KMS-11 (cell line): ENCODE measurements around the gene SHTN1.

Experiments
- H2AFZ ChIP-seq: fragments of 200-600 bp; sonication (generic); 2 replicates; pipeline ENCODE4 v1.6.1; 2016; ENCODE audit warnings: antibody characterized with exemption, mixed run types, low read depth
- H3K27ac ChIP-seq: fragments of 200-600 bp; sonication (generic); 2 replicates; pipeline ENCODE4 v1.6.1; 2016; ENCODE audit warnings: mild to moderate bottlenecking, mixed run types
- H3K27me3 ChIP-seq: fragments of 200-600 bp; sonication (generic); 2 replicates; pipeline ENCODE4 v1.6.1; 2017; ENCODE audit warnings: mild to moderate bottlenecking, low read depth, mixed run types, moderate library complexity; ENCODE audit not compliant: insufficient read depth
- H3K36me3 ChIP-seq: fragments of 200-600 bp; sonication (generic); 2 replicates; pipeline ENCODE4 v1.6.1; 2017; ENCODE audit warnings: mild to moderate bottlenecking, mixed run types; ENCODE audit not compliant: insufficient read depth
- H3K4me1 ChIP-seq: fragments of 200-600 bp; sonication (generic); 2 replicates; pipeline ENCODE4 v1.6.1; 2016; ENCODE audit warnings: mild to moderate bottlenecking, low read depth, mixed run types; ENCODE audit not compliant: poor library complexity, severe bottlenecking
- H3K4me2 ChIP-seq: fragments of 200-600 bp; sonication (generic); 2 replicates; pipeline ENCODE4 v1.7.0; 2016; ENCODE audit warnings: mild to moderate bottlenecking, mixed run types
- H3K4me3 ChIP-seq: fragments of 200-600 bp; sonication (generic); IDR thresholded peaks from 2 replicates; pipeline ENCODE4 v1.6.1; 2017; ENCODE audit warnings: low read depth, low read length, mixed read lengths; ENCODE audit not compliant: insufficient read depth
- H3K79me2 ChIP-seq: fragments of 200-600 bp; sonication (generic); 2 replicates; pipeline ENCODE4 v1.6.1; 2016; ENCODE audit warnings: low read depth, mixed run types; ENCODE audit not compliant: insufficient read depth
- H3K9ac ChIP-seq: fragments of 200-600 bp; sonication (generic); 2 replicates; pipeline ENCODE4 v1.6.1; 2016; ENCODE audit warnings: mild to moderate bottlenecking, mixed run types
- H4K20me1 ChIP-seq: fragments of 200-600 bp; sonication (generic); 2 replicates; pipeline ENCODE4 v1.6.1; 2016; ENCODE audit warnings: mild to moderate bottlenecking, mixed run types; ENCODE audit not compliant: insufficient read depth
- CTCF ChIP-seq: fragments of 200-600 bp; sonication (generic); conservative IDR thresholded peaks from 2 replicates; pipeline ENCODE4 v1.6.1; 2017; ENCODE audit warnings: low read depth, mild to moderate bottlenecking, antibody characterized with exemption, low read length, moderate library complexity, mixed read lengths

Gene SHTN1

GRCh38 chr10:116848032-116848943 lies 156.7 kb downstream of the SHTN1 start:
- Histone ChIP-seq H3K27me3 (no peaks in the 10 kb centered on the region), H3K36me3 (no peaks in the 10 kb centered on the region), H3K79me2 (no peaks in the 10 kb centered on the region), H4K20me1 (no peaks in the 10 kb centered on the region), H2AFZ (no peak overlapping the region), H3K4me2 (no peak overlapping the region), H3K27ac (no peak overlapping the region), H3K9ac (no peak overlapping the region), H3K4me1 (no peaks in the 10 kb centered on the region), H3K4me3 (no peak overlapping the region)
- TF ChIP-seq CTCF = no peak

- Histone ChIP-seq H3K4me2 (no peak overlapping the region), H3K79me2 (no peaks in the 10 kb centered on the region), H3K27ac (no peak overlapping the region)
These were observed 159.2 kb downstream of the SHTN1 start for GRCh38 chr10:116845823-116846222.

GRCh38 chr10:116840389-116841075 lies 164.5 kb downstream of the SHTN1 start:
- H4K20me1 ChIP-seq = no peaks in the 10 kb centered on the region
- H3K79me2 ChIP-seq = no peaks in the 10 kb centered on the region
- no peak overlapping the region for H2AFZ ChIP-seq

More at GRCh38 chr10:116845823-116846222, 159.2 kb downstream of the SHTN1 start:
- TF ChIP-seq CTCF = no peak
- Histone ChIP-seq H3K36me3 (no peaks in the 10 kb centered on the region), H2AFZ (no peak overlapping the region), H3K4me1 (no peaks in the 10 kb centered on the region), H3K4me3 (no peak overlapping the region), H4K20me1 (no peaks in the 10 kb centered on the region), H3K27me3 (no peaks in the 10 kb centered on the region), H3K9ac (no peak overlapping the region)

DNA sequence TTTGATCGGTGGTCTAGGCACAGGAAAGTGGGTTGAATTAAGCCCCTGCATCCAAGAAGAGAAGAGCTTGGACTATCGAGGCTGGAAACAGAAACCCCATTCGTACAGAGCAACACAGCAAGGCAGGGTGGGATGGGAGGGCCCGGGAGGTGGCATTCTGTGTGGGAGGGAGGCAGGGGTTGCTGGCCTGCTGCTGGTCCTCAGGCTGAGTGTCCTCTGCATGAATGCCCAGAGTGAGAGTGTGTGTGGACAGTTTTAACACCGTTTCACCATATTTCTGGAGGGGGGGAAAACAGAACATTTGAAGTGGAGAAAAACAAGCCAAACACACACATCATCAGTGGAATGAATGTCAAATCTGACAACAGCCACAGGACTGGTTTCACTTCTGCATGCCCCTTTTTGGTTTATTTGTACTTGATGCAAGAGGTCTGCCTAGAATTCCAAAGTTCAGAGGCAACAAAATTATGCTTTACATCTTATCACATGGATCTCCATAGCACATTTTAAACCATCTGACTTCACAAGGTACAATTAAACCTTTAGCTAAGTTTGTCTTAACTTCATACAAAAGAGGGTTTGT lies 166.8 kb downstream of the SHTN1 start:
- H3K4me1 ChIP-seq = no peaks in the 10 kb centered on the region
- no peaks in the 10 kb centered on the region for H3K79me2 ChIP-seq
- TF ChIP-seq CTCF = no peak
- H4K20me1 ChIP-seq = no peaks in the 10 kb centered on the region
- no peak overlapping the region for H3K4me2 ChIP-seq
- no peak overlapping the region for H3K4me3 ChIP-seq
- no peak overlapping the region for H3K27ac ChIP-seq
- no peak overlapping the region for H3K9ac ChIP-seq
- no peak overlapping the region for H2AFZ ChIP-seq
- no peaks in the 10 kb centered on the region for H3K27me3 ChIP-seq
- H3K36me3 ChIP-seq = no peaks in the 10 kb centered on the region

More at GRCh38 chr10:116840389-116841075, 164.5 kb downstream of the SHTN1 start:
- no peak overlapping the region for H3K4me3 ChIP-seq
- H3K27ac ChIP-seq = no peak overlapping the region
- H3K27me3 ChIP-seq = no peaks in the 10 kb centered on the region
- H3K4me2 ChIP-seq = no peak overlapping the region
- no peaks in the 10 kb centered on the region for H3K4me1 ChIP-seq
- H3K9ac ChIP-seq = no peak overlapping the region
- no peaks in the 10 kb centered on the region for H3K36me3 ChIP-seq
- no peak for TF ChIP-seq CTCF
